SIG-M5 treated with dmso at 0.1 percent for 504 hours (cell line): ENCODE data around the gene RERE.

Experiments
- DNase-seq: peaks from one replicate; lab custom pipeline; 2025; ENCODE audit not compliant: unreplicated experiment; lab: John Stamatoyannopoulos, UW

RERE gene

GRCh38 chr1:8693107-8693506, 124.3 kb downstream of the RERE start:
- DNase-seq: no peak

- no peak for DNase-seq
Observed at GRCh38 chr1:8691662-8692061, 125.8 kb downstream of the RERE start.

GRCh38 chr1:8690253-8690525, 127.3 kb downstream of the RERE start:
- DNase-seq: no peak

GRCh38 chr1:8689431-8690252, 127.8 kb downstream of the RERE start:
- DNase-seq: no peak

- DNase-seq: no peak
Observed at GRCh38 chr1:8687538-8687937, 129.9 kb downstream of the RERE start.

- no peak for DNase-seq
Observed at GRCh38 chr1:8687039-8687438, 130.4 kb downstream of the RERE start.

- no peak for DNase-seq
Observed at GRCh38 chr1:8685463-8685862, 132.0 kb downstream of the RERE start.

GRCh38 chr1:8684590-8684989, 132.8 kb downstream of the RERE start:
- DNase-seq: no peak

GRCh38 chr1:8682573-8682972, 134.9 kb downstream of the RERE start:
- DNase-seq: no peak

GRCh38 chr1:8681911-8682310, 135.5 kb downstream of the RERE start:
- DNase-seq: no peak

GRCh38 chr1:8680664-8681650, 136.5 kb downstream of the RERE start:
- DNase-seq: no peak

- no peak for DNase-seq
Observed at GRCh38 chr1:8679929-8680663, 137.3 kb downstream of the RERE start.

GRCh38 chr1:8679395-8679800, 138.0 kb downstream of the RERE start:
- DNase-seq: no peak

GRCh38 chr1:8678673-8679394, 138.6 kb downstream of the RERE start:
- DNase-seq: no peak

GRCh38 chr1:8677782-8678181, 139.7 kb downstream of the RERE start:
- no peak for DNase-seq

GRCh38 chr1:8676813-8677212, 140.6 kb downstream of the RERE start:
- no peak for DNase-seq

GRCh38 chr1:8676072-8676471, 141.4 kb downstream of the RERE start:
- DNase-seq: no peak

- no peak for DNase-seq
Observed at GRCh38 chr1:8674912-8675311, 142.5 kb downstream of the RERE start.

- no peak for DNase-seq
Observed at GRCh38 chr1:8674481-8674880, 143.0 kb downstream of the RERE start.

- no peak for DNase-seq
Observed at GRCh38 chr1:8671306-8671917, 146.0 kb downstream of the RERE start.
